Measurements from ENCODE around the gene CST4. TPM values are rescaled to one million over a fixed set of nuclear protein-coding genes. Genes with fewer than 3 reads are reported as not detected.
A peak's percentile ranks its signal among the peaks of the same experiment; 100 is the strongest.

CST4 gene
- total RNA-seq, 1 donor from 2014 or later: not detected

GRCh38 chr20:23669327-23669726 lies 19.5 kb downstream of the CST4 start:
- Mint-ChIP-seq H3K27ac (ENCODE audit: unreplicated experiment) (no peak overlapping the region), H3K4me3 (ENCODE audit: unreplicated experiment) (no peak overlapping the region), H3K4me1 (ENCODE audit: unreplicated experiment) (no peaks in the 10 kb centered on the region), H3K9me3 (ENCODE audit: unreplicated experiment) (no peaks in the 10 kb centered on the region), H3K27me3 (ENCODE audit: unreplicated experiment) (no peaks in the 10 kb centered on the region), H3K36me3 (ENCODE audit: low read depth, unreplicated experiment) (no peaks in the 10 kb centered on the region)
- TF ChIP-seq CTCF (IDR thresholded peaks at IDR 0.05; ENCODE audit: unreplicated experiment): no peak
- DNase-seq (ENCODE audit: low spot score): no peak

- DNase-seq (ENCODE audit: low spot score): peak; percentile 69
- Mint-ChIP-seq H3K9me3 (ENCODE audit: unreplicated experiment) (no peaks in the 10 kb centered on the region), H3K4me3 (ENCODE audit: unreplicated experiment) (no peak overlapping the region), H3K4me1 (ENCODE audit: unreplicated experiment) (no peaks in the 10 kb centered on the region), H3K36me3 (ENCODE audit: low read depth, unreplicated experiment) (no peaks in the 10 kb centered on the region), H3K27ac (ENCODE audit: unreplicated experiment) (no peak overlapping the region), H3K27me3 (ENCODE audit: unreplicated experiment) (no peaks in the 10 kb centered on the region)
- TF ChIP-seq CTCF (IDR thresholded peaks at IDR 0.05; ENCODE audit: unreplicated experiment): peak; percentile 89
These were observed 20.3 kb downstream of the CST4 start for GRCh38 chr20:23668477-23668951.

GRCh38 chr20:23667666-23668065 lies 21.2 kb downstream of the CST4 start:
- Mint-ChIP-seq H3K9me3 (ENCODE audit: unreplicated experiment) (no peaks in the 10 kb centered on the region), H3K4me1 (ENCODE audit: unreplicated experiment) (no peaks in the 10 kb centered on the region), H3K27me3 (ENCODE audit: unreplicated experiment) (no peaks in the 10 kb centered on the region), H3K4me3 (ENCODE audit: unreplicated experiment) (no peak overlapping the region), H3K27ac (ENCODE audit: unreplicated experiment) (no peak overlapping the region), H3K36me3 (ENCODE audit: low read depth, unreplicated experiment) (no peaks in the 10 kb centered on the region)
- DNase-seq (ENCODE audit: low spot score): no peak
- no peak for TF ChIP-seq CTCF (IDR thresholded peaks at IDR 0.05; ENCODE audit: unreplicated experiment)

DNA sequence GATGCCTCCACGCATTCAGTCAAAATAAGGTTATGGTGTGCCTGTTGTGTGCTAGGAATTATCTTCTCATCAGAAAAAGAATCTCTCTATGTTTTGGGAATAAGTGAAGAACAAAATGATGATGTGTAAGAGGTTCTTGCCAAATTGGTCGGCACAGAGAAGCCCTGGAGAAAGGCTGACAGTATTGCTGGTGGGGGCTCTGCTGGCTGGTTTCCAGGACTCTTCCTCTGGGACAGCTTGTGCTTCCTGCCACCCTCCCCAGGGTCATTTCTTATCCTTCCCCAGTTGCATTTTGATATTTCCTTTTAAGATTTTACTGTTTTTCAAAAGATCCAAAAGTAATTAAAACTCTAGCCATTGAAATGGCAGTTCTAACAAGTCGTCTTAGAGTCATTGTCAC lies 22.1 kb downstream of the CST4 start:
- H3K4me1 Mint-ChIP-seq (ENCODE audit: unreplicated experiment): no peaks in the 10 kb centered on the region
- TF ChIP-seq CTCF (IDR thresholded peaks at IDR 0.05; ENCODE audit: unreplicated experiment): no peak
- no peaks in the 10 kb centered on the region for H3K36me3 Mint-ChIP-seq (ENCODE audit: low read depth, unreplicated experiment)
- DNase-seq (ENCODE audit: low spot score): no peak
- H3K9me3 Mint-ChIP-seq (ENCODE audit: unreplicated experiment): no peaks in the 10 kb centered on the region
- H3K27ac Mint-ChIP-seq (ENCODE audit: unreplicated experiment): no peak overlapping the region
- no peak overlapping the region for H3K4me3 Mint-ChIP-seq (ENCODE audit: unreplicated experiment)
- H3K27me3 Mint-ChIP-seq (ENCODE audit: unreplicated experiment): no peaks in the 10 kb centered on the region

- H3K27ac Mint-ChIP-seq (ENCODE audit: unreplicated experiment): no peak overlapping the region
- TF ChIP-seq CTCF (IDR thresholded peaks at IDR 0.05; ENCODE audit: unreplicated experiment): no peak
- DNase-seq (ENCODE audit: low spot score): no peak
- H3K9me3 Mint-ChIP-seq (ENCODE audit: unreplicated experiment): no peaks in the 10 kb centered on the region
- H3K4me1 Mint-ChIP-seq (ENCODE audit: unreplicated experiment): no peaks in the 10 kb centered on the region
- H3K4me3 Mint-ChIP-seq (ENCODE audit: unreplicated experiment): no peak overlapping the region
- no peaks in the 10 kb centered on the region for H3K27me3 Mint-ChIP-seq (ENCODE audit: unreplicated experiment)
- no peaks in the 10 kb centered on the region for H3K36me3 Mint-ChIP-seq (ENCODE audit: low read depth, unreplicated experiment)
These were observed 22.6 kb downstream of the CST4 start for GRCh38 chr20:23666189-23666588.

All from endothelial cell (in vitro differentiated cells).